Uterus (tissue), 2 donors: ENCODE results near the gene ANKDD1A.

ENCODE experiments used
- POLR2A ChIP-seq, 2 donors: fragments of 450-650 bp; IDR thresholded peaks; one replicate each; pipeline ENCODE4 v1.6.1; 2016; ENCODE audit warnings: antibody characterized with exemption in 2 of 2, mild to moderate bottlenecking in 1 of 2, moderate library complexity in 1 of 2
- TF ChIP-seq, protein P1 (sequence below), 4 experiments: fragments of 200-600 bp in 2 of 4; fragments of 450-650 bp in 2 of 4; sonication (generic) in 2 of 4; IDR thresholded peaks; one replicate each; pipeline ENCODE4 v1.5.1; 2016 to 2019; ENCODE audit warnings: antibody characterized with exemption in 4 of 4, mild to moderate bottlenecking in 2 of 4, moderate library complexity in 1 of 4

DNA sequence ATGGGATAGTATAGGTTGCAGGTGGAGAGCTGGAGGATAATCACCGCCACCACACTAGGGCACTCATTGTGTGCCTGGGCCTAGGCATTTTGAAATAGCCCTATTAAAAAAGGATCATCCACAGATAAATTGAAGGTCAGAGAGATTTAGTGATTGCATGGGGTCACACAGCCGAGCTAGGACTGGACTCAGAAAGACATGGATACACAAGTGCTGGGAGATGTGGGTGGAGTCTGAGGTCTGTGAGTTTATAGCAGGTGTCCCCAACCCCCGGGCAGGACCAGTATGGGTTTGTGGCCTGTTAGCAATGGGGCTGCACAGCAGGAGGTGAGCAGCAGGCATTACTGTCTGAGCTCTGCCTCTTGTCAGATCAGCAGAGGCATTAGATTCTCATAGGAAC is 5.3 kb upstream of the ANKDD1A start:
- no peak for TF ChIP-seq POLR2A (IDR thresholded peaks at IDR 0.05)
- TF ChIP-seq, protein P1, sequence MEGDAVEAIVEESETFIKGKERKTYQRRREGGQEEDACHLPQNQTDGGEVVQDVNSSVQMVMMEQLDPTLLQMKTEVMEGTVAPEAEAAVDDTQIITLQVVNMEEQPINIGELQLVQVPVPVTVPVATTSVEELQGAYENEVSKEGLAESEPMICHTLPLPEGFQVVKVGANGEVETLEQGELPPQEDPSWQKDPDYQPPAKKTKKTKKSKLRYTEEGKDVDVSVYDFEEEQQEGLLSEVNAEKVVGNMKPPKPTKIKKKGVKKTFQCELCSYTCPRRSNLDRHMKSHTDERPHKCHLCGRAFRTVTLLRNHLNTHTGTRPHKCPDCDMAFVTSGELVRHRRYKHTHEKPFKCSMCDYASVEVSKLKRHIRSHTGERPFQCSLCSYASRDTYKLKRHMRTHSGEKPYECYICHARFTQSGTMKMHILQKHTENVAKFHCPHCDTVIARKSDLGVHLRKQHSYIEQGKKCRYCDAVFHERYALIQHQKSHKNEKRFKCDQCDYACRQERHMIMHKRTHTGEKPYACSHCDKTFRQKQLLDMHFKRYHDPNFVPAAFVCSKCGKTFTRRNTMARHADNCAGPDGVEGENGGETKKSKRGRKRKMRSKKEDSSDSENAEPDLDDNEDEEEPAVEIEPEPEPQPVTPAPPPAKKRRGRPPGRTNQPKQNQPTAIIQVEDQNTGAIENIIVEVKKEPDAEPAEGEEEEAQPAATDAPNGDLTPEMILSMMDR (IDR thresholded peaks at IDR 0.05) = no peak
